HCT116 (cell line): ENCODE results near the gene PATL2. TPM values are rescaled to one million over a fixed set of nuclear protein-coding genes. Genes with fewer than 3 reads are reported as not detected.

Source experiments
- ATAC-seq: fragments of 200-7000 bp; cut with Tn5 transposase; 2 replicates; pipeline ENCODE4 v1.9.1; 2020; ENCODE audit warnings: mild to moderate bottlenecking, moderate library complexity
- BruUV-seq: library from RNA; stranded (reverse); fragments of 400-500 nt; replicated peaks from 2 replicates; lab custom pipeline; 2021; lab: Mats Ljungman, UMichigan
- CTCF ChIA-PET: fragments of 300-600 bp; sonication (Branson Sonifier 250); formaldehyde crosslinking; loops from one replicate; lab custom pipeline; 2021; ENCODE audit warnings: antibody characterized with exemption; lab: Charles Lee
- POLR2A ChIA-PET: fragments of 300-600, 350-600 bp; sonication (Branson Sonifier 250); formaldehyde crosslinking; loops from one replicate; lab custom pipeline; 2021; ENCODE audit warnings: antibody characterized with exemption; lab: Charles Lee
- RAD21 ChIA-PET, 2 experiments: fragments of 300-600 bp; sonication (Branson Sonifier 250); formaldehyde crosslinking; loops; one replicate each; lab custom pipeline; 2023; ENCODE audit warnings: low total read pairs in 2 of 2; ENCODE audit not compliant: uncharacterized antibody in 2 of 2, unreplicated experiment in 2 of 2, low non-redundant PET in 1 of 2; lab: Charles Lee
- DNase-seq: peaks from one replicate; pipeline ENCODE4 v3.0.0-alpha.2; 2010; ENCODE audit warnings: low read depth, low spot score
- H2AFZ ChIP-seq: fragments of 200-600 bp; shearing (Covaris generic), sonication (generic); 2 replicates; pipeline ENCODE4 v1.6.1; 2017; ENCODE audit warnings: low read depth, mixed run types, mixed read lengths, antibody characterized with exemption, low read length; ENCODE audit not compliant: poor library complexity, severe bottlenecking
- H3K27ac ChIP-seq: 2 replicates; pipeline ENCODE4 v1.5.1; 2012; ENCODE audit warnings: low read depth, low read length
- H3K27me3 ChIP-seq: fragments of 200-600 bp; sonication (generic); 2 replicates; pipeline ENCODE4 v1.6.1; 2016; ENCODE audit warnings: mixed run types, low read length, mixed read lengths; ENCODE audit not compliant: insufficient read depth
- H3K36me3 ChIP-seq, 2 experiments: fragments of 200-500 bp in 1 of 2; fragments of 200-600 bp in 1 of 2; sonication (Bioruptor generic) in 1 of 2; sonication (generic) in 1 of 2; 2 replicates each; pipeline versions ENCODE4 v1.5.1 to v1.6.1; 2014 to 2016; ENCODE audit warnings: low read length in 2 of 2, inconsistent platforms in 1 of 2, mixed read lengths in 1 of 2, mixed run types in 1 of 2; ENCODE audit not compliant: insufficient read depth in 2 of 2, control insufficient read depth in 1 of 2
- H3K4me1 ChIP-seq, 2 experiments: fragments of 200-600 bp in 1 of 2; sonication (generic) in 1 of 2; 2 replicates each; pipeline versions ENCODE4 v1.5.1 to v1.6.1; 2012 to 2017; ENCODE audit warnings: low read length in 2 of 2, inconsistent platforms in 1 of 2, mild to moderate bottlenecking in 1 of 2, mixed read lengths in 1 of 2, mixed run types in 1 of 2, moderate library complexity in 1 of 2; ENCODE audit not compliant: insufficient read depth in 2 of 2, control insufficient read depth in 1 of 2
- H3K4me2 ChIP-seq: fragments of 200-600 bp; sonication (generic); 2 replicates; pipeline ENCODE4 v1.6.1; 2017; ENCODE audit warnings: mixed run types, low read length, mixed read lengths
- H3K4me3 ChIP-seq, 2 experiments: fragments of 200-600 bp in 1 of 2; sonication (generic) in 1 of 2; replicated peaks in 1 of 2; 2 replicates each; pipeline ENCODE4 v1.5.1; 2011 to 2016; ENCODE audit warnings: low read length in 2 of 2, control low read depth in 1 of 2, low read depth in 1 of 2, mild to moderate bottlenecking in 1 of 2, mixed read lengths in 1 of 2, mixed run types in 1 of 2
- H3K79me2 ChIP-seq: fragments of 200-600 bp; sonication (generic); 2 replicates; pipeline ENCODE4 v1.6.1; 2017; ENCODE audit warnings: mild to moderate bottlenecking, mixed run types, low read length, moderate library complexity, mixed read lengths; ENCODE audit not compliant: insufficient read depth
- H3K9ac ChIP-seq: fragments of 200-600 bp; sonication (generic); 2 replicates; pipeline ENCODE4 v1.6.1; 2016; ENCODE audit warnings: low read length, mixed read lengths
- H3K9me2 ChIP-seq: fragments of 200-600 bp; sonication (generic), shearing (Covaris generic); 2 replicates; pipeline ENCODE4 v1.6.1; 2017; ENCODE audit warnings: mixed run types, mild to moderate bottlenecking, moderate library complexity; ENCODE audit not compliant: insufficient read depth
- H3K9me3 ChIP-seq, 2 experiments: fragments of 200-500 bp in 1 of 2; fragments of 200-600 bp in 1 of 2; sonication (Bioruptor generic) in 1 of 2; sonication (generic) in 1 of 2; 2 replicates each; pipeline ENCODE4 v1.6.1; 2014 to 2017; ENCODE audit warnings: low read length in 2 of 2, mixed read lengths in 2 of 2, inconsistent platforms in 1 of 2, low read depth in 1 of 2, mild to moderate bottlenecking in 1 of 2, mixed run types in 1 of 2, moderate library complexity in 1 of 2; ENCODE audit not compliant: control insufficient read depth in 1 of 2, insufficient read depth in 1 of 2
- H4K20me1 ChIP-seq: fragments of 200-600 bp; sonication (generic), shearing (Covaris generic); 2 replicates; pipeline ENCODE4 v1.6.1; 2017; ENCODE audit warnings: mixed run types, mild to moderate bottlenecking, moderate library complexity; ENCODE audit not compliant: insufficient read depth
- CBX3 ChIP-seq: IDR thresholded peaks from 2 replicates; pipeline ENCODE4 v1.6.1; 2012; ENCODE audit warnings: low read depth
- CEBPB ChIP-seq: IDR thresholded peaks from 2 replicates; pipeline ENCODE4 v1.6.1; 2012; ENCODE audit warnings: low read depth
- EGR1 ChIP-seq: IDR thresholded peaks from 2 replicates; pipeline ENCODE4 v1.6.1; 2012; ENCODE audit warnings: low read depth
- ELF1 ChIP-seq: IDR thresholded peaks from 2 replicates; pipeline ENCODE4 v1.6.1; 2012; ENCODE audit warnings: low read depth, borderline replicate concordance
- EZH2 ChIP-seq: fragments of 200-600 bp; sonication (generic); IDR thresholded peaks from 2 replicates; pipeline ENCODE4 v1.6.1; 2017; ENCODE audit warnings: antibody characterized with exemption, mixed run types
- EZH2phosphoT487 ChIP-seq: fragments of 200-600 bp; IDR thresholded peaks from 2 replicates; pipeline ENCODE4 v1.6.1; 2018; ENCODE audit warnings: antibody characterized with exemption, borderline replicate concordance
- POLR2A ChIP-seq: IDR thresholded peaks from 2 replicates; pipeline ENCODE4 v1.7.0; 2011; ENCODE audit warnings: borderline replicate concordance; ENCODE audit not compliant: insufficient read depth, insufficient read length; ENCODE audit errors: extremely low read depth
- RAD21 ChIP-seq: IDR thresholded peaks from 2 replicates; pipeline ENCODE4 v1.6.1; 2012; ENCODE audit warnings: low read depth, mild to moderate bottlenecking
- SIN3A ChIP-seq: IDR thresholded peaks from 2 replicates; pipeline ENCODE4 v1.6.1; 2012; ENCODE audit warnings: low read depth
- SP1 ChIP-seq: IDR thresholded peaks from 2 replicates; pipeline ENCODE4 v1.6.1; 2012; ENCODE audit warnings: low read depth
- SRF ChIP-seq: IDR thresholded peaks from 2 replicates; pipeline ENCODE4 v1.6.1; 2012; ENCODE audit warnings: low read depth
- TCF7L2 ChIP-seq: IDR thresholded peaks from 2 replicates; pipeline ENCODE4 v1.7.0; 2011; ENCODE audit warnings: borderline replicate concordance, inconsistent platforms; ENCODE audit not compliant: insufficient read depth, insufficient read length; ENCODE audit errors: extremely low read depth
- YY1 ChIP-seq: IDR thresholded peaks from 2 replicates; pipeline ENCODE4 v1.6.1; 2011; ENCODE audit warnings: low read length, low read depth, moderate library complexity, mild to moderate bottlenecking; ENCODE audit not compliant: insufficient replicate concordance; ENCODE audit errors: extremely low read depth
- ZFX ChIP-seq: fragments of 450-650 bp; IDR thresholded peaks from 2 replicates; pipeline ENCODE4 v1.6.1; 2017
- ZNF274 ChIP-seq: fragments of 200-500 bp; sonication (Bioruptor generic); IDR thresholded peaks from 2 replicates; pipeline ENCODE4 v1.6.1; 2014; ENCODE audit warnings: mild to moderate bottlenecking, low read depth, low read length, inconsistent platforms
- intact Hi-C: fragments of 100-400 bp; cut with micrococcal nuclease; formaldehyde crosslinking; loops from 2 replicates; pipeline ENCODE4 v1.10.0; 2022
- total RNA-seq: library from RNA; stranded (reverse); gene quantifications from one replicate; pipeline ENCODE4 v1.2.1, GENCODE V29; 2021; ENCODE audit not compliant: unreplicated experiment
- TF ChIP-seq, protein P1 (sequence below): IDR thresholded peaks from 2 replicates; pipeline ENCODE4 v1.6.1; 2011; ENCODE audit warnings: mild to moderate bottlenecking, low read length, moderate library complexity; ENCODE audit not compliant: insufficient replicate concordance; ENCODE audit errors: extremely low read depth

Gene PATL2
- total RNA-seq, 1 experiment from 2014 or later = 1.2 TPM

DNA sequence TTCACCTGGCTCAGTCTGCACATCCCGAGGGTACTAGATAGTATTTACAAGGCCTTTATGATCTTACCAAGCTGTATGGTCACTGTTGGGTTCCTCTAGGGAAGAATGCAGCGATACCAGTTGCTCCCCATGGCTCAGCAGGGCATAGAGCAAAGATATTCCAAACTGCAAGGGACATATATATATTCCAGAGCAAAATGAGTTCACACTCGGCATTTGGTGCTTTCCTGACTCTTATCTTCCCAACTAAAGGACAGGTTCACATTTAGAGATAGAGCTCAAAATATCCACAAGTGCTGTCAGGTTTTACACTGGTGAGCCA lies 44.1 kb downstream of the PATL2 start:
- Histone ChIP-seq H3K4me2 (no peak overlapping the region), H2AFZ (no peak overlapping the region), H3K4me3 (no peak overlapping the region), H3K27me3 (no peaks in the 10 kb centered on the region), H3K36me3 (no peaks in the 10 kb centered on the region), H3K9me2 (no peaks in the 10 kb centered on the region), H3K4me1 (peaks cover 5 to 11% of the 10 kb centered on the region in 2 experiments), H3K79me2 (peaks cover 14% of the 10 kb centered on the region)
- RAD21 ChIA-PET = no interaction called here
- POLR2A ChIA-PET = interaction anchor here (0.7 kb wide), 1 partner anchor 70 kb away, joined by 3 read pairs; the partner anchor contains the start of gene TRIM69
- DNase-seq = no peak
- CTCF ChIA-PET = no interaction called here
- TF ChIP-seq TCF7L2 = no peak
- TF ChIP-seq, protein P1, sequence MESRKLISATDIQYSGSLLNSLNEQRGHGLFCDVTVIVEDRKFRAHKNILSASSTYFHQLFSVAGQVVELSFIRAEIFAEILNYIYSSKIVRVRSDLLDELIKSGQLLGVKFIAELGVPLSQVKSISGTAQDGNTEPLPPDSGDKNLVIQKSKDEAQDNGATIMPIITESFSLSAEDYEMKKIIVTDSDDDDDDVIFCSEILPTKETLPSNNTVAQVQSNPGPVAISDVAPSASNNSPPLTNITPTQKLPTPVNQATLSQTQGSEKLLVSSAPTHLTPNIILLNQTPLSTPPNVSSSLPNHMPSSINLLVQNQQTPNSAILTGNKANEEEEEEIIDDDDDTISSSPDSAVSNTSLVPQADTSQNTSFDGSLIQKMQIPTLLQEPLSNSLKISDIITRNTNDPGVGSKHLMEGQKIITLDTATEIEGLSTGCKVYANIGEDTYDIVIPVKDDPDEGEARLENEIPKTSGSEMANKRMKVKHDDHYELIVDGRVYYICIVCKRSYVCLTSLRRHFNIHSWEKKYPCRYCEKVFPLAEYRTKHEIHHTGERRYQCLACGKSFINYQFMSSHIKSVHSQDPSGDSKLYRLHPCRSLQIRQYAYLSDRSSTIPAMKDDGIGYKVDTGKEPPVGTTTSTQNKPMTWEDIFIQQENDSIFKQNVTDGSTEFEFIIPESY = no peak
- TF ChIP-seq CBX3 = no peak
- TF ChIP-seq ELF1 = no peak
- no peak for TF ChIP-seq SP1
- TF ChIP-seq, all 23 proteins: peak for 0
- ATAC-seq = no peak
- Histone ChIP-seq H3K27ac (no peak overlapping the region), H3K9me3 (no peaks in the 10 kb centered on the region), H3K9ac (no peak overlapping the region), H4K20me1 (no peaks in the 10 kb centered on the region)
- intact Hi-C loops = no loop called here
- BruUV-seq = no TSS peak

DNA sequence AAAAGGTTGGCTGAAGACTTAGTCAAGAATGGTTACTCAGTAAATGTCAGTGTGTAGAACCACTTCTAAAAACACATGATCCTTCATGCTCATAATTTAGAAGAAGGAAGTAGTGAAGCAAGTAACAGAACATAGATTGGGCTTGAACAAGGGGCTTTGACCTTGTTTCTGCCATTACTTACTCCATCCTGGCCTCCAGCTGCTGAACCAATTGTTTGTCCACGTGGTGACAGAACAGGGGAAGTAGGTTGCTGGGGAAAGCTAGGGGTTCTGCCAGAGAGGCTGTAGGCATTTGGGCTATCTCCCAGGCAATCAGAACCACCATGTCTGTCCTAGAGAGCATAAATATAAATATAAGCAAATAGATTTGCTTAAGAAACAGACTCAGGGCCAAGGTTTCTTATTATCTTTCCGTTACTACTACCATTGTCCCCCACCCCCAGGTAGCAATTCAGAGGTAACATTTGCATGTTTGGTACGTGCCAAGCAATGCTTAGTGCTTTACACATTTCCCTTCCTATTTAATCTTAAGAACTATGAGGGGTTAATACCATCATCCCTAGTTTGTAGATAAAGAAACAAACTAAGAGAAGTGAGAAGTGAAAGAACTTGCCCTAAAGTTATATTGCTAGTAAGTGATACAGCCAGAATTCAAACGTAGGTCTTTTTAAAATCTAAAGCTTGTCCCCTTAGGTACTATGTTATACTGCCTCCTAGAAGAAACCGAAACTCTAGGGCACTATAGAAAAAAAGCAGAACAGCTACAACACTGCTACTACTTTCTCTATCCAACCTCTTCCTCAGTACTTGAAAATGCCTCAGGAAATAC lies 44.7 kb downstream of the PATL2 start:
- H3K4me1 ChIP-seq = peaks cover 5 to 13% of the 10 kb centered on the region in 2 experiments
- H3K27ac ChIP-seq = no peak overlapping the region
- no peaks in the 10 kb centered on the region for H3K36me3 ChIP-seq
- RAD21 ChIA-PET = no interaction called here
- CTCF ChIA-PET = interaction anchor here (1.5 kb wide), 1 partner anchor 17 kb away, joined by 4 read pairs; no protein-coding TSS in a partner anchor
- intact Hi-C loops = no loop called here
- no peak overlapping the region for H2AFZ ChIP-seq
- no peaks in the 10 kb centered on the region for H3K27me3 ChIP-seq
- H4K20me1 ChIP-seq = no peaks in the 10 kb centered on the region
- DNase-seq = no peak
- no peak overlapping the region for H3K4me3 ChIP-seq
- H3K9me3 ChIP-seq = no peaks in the 10 kb centered on the region
- H3K4me2 ChIP-seq = no peak overlapping the region
- H3K79me2 ChIP-seq = peaks cover 19% of the 10 kb centered on the region
- no peak for ATAC-seq
- POLR2A ChIA-PET = interaction anchor here (0.7 to 1.5 kb wide), 2 partner anchors 61 to 70 kb away, joined by 3 to 4 read pairs; partner anchors contain the start of gene TRIM69
- BruUV-seq = no TSS peak
- no peak overlapping the region for H3K9ac ChIP-seq
- H3K9me2 ChIP-seq = no peaks in the 10 kb centered on the region
- TF ChIP-seq EZH2phosphoT487 = no peak
- TF ChIP-seq RAD21 = no peak
- TF ChIP-seq CEBPB = no peak
- TF ChIP-seq SRF = no peak
- no peak for TF ChIP-seq SP1
- TF ChIP-seq TCF7L2 = no peak
- TF ChIP-seq ZFX = no peak
- TF ChIP-seq POLR2A = no peak
- no peak for TF ChIP-seq YY1
- TF ChIP-seq CBX3 = no peak
- no peak for TF ChIP-seq EGR1
- no peak for TF ChIP-seq EZH2
- no peak for TF ChIP-seq ELF1
- TF ChIP-seq SIN3A = no peak
- TF ChIP-seq ZNF274 = no peak
